GM18873 (cell line): Measurements from ENCODE around the gene TEKT3.

Source experiments
- ATAC-seq: cut with Tn5 transposase; IDR thresholded peaks from one replicate; pipeline ENCODE4 v1.9.1; 2021; ENCODE audit warnings: mild to moderate bottlenecking, moderate library complexity, moderate number of reproducible peaks; ENCODE audit not compliant: unreplicated experiment, low FRiP score

The TEKT3 gene

GRCh38 chr17:15298176-15298575, 43.2 kb downstream of the TEKT3 start:
- no peak for ATAC-seq

GRCh38 chr17:15293558-15293957, 47.8 kb downstream of the TEKT3 start:
- no peak for ATAC-seq

- ATAC-seq, result no peak
These were observed 49.6 kb downstream of the TEKT3 start for GRCh38 chr17:15291674-15292361.

GRCh38 chr17:15290605-15291004, 50.8 kb downstream of the TEKT3 start:
- ATAC-seq, result no peak

- ATAC-seq, result no peak
These were observed 51.9 kb downstream of the TEKT3 start for GRCh38 chr17:15289285-15290183.

GRCh38 chr17:15288859-15289258, 52.5 kb downstream of the TEKT3 start:
- ATAC-seq, result no peak

- ATAC-seq, result no peak
These were observed 53.7 kb downstream of the TEKT3 start for GRCh38 chr17:15287538-15288267.

GRCh38 chr17:15285466-15285865, 55.9 kb downstream of the TEKT3 start:
- no peak for ATAC-seq

- ATAC-seq, result no peak
These were observed 56.9 kb downstream of the TEKT3 start for GRCh38 chr17:15284537-15284936.

GRCh38 chr17:15284107-15284506, 57.3 kb downstream of the TEKT3 start:
- no peak for ATAC-seq

GRCh38 chr17:15281909-15282308, 59.5 kb downstream of the TEKT3 start:
- no peak for ATAC-seq

GRCh38 chr17:15278924-15279477, 62.4 kb downstream of the TEKT3 start:
- ATAC-seq, result no peak

- ATAC-seq, result no peak
These were observed 63.0 kb downstream of the TEKT3 start for GRCh38 chr17:15278380-15278779.

GRCh38 chr17:15274017-15274416, 67.4 kb downstream of the TEKT3 start:
- no peak for ATAC-seq

GRCh38 chr17:15273141-15273793, 68.1 kb downstream of the TEKT3 start:
- no peak for ATAC-seq

GRCh38 chr17:15271741-15272140, 69.7 kb downstream of the TEKT3 start:
- no peak for ATAC-seq

GRCh38 chr17:15270628-15271381, 70.6 kb downstream of the TEKT3 start:
- ATAC-seq, result no peak

- no peak for ATAC-seq
These were observed 71.7 kb downstream of the TEKT3 start for GRCh38 chr17:15269780-15270089.

- ATAC-seq, result no peak
These were observed 72.2 kb downstream of the TEKT3 start for GRCh38 chr17:15269087-15269779.
